Gastroesophageal sphincter (tissue), 3 donors: ENCODE results near the gene TOMM40.

Experiments
- EP300 ChIP-seq: sonication (generic); formaldehyde crosslinking; IDR thresholded peaks from one replicate; pipeline ENCODE4 v1.6.1; 2017; ENCODE audit warnings: antibody characterized with exemption, mild to moderate bottlenecking
- TF ChIP-seq, protein P1 (sequence below), 4 experiments: fragments of 200-600 bp in 2 of 4; fragments of 450-650 bp in 2 of 4; sonication (generic) in 1 of 4; IDR thresholded peaks; one replicate each; pipeline ENCODE4 v1.5.1; 2017 to 2019; ENCODE audit warnings: antibody characterized with exemption in 4 of 4, mild to moderate bottlenecking in 2 of 4, moderate library complexity in 2 of 4

DNA sequence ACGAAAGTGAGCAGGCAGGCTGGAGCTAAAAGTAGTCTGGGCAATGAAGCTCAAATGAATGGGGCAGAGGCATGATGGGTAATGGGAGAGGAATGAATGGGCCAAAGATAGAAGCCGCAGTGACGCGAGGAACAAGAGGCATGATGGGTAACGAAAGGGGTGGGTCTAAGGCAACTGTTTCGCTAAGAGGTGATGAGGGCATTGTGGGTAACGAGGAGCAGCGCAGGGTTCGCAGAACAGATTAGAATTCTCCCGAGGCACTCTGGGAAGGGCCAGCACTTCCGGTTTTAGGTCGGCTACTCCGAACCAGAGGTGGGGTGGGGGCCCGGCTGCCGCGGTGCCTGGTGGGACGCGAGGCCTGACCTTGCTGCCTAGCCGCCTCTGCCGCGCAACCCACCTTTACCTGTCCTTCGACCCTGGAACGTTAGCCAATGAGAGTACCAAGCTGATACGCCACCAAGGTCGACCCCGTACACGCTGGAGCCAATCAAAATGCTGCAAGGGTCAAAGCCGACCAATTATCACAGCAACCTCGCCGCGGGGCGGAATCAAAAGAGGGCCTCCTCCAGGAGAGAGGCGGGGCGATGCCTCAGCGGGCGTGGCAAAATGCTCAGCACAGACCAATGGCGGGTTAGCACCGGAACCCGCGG is 563 bp upstream of the TOMM40 start:
- TF ChIP-seq EP300, result no peak
- TF ChIP-seq, protein P1, sequence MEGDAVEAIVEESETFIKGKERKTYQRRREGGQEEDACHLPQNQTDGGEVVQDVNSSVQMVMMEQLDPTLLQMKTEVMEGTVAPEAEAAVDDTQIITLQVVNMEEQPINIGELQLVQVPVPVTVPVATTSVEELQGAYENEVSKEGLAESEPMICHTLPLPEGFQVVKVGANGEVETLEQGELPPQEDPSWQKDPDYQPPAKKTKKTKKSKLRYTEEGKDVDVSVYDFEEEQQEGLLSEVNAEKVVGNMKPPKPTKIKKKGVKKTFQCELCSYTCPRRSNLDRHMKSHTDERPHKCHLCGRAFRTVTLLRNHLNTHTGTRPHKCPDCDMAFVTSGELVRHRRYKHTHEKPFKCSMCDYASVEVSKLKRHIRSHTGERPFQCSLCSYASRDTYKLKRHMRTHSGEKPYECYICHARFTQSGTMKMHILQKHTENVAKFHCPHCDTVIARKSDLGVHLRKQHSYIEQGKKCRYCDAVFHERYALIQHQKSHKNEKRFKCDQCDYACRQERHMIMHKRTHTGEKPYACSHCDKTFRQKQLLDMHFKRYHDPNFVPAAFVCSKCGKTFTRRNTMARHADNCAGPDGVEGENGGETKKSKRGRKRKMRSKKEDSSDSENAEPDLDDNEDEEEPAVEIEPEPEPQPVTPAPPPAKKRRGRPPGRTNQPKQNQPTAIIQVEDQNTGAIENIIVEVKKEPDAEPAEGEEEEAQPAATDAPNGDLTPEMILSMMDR (IDR thresholded peaks at IDR 0.05), result peak in 1 of 4 experiments; percentile 13
